Caco-2 (cell line): Measurements from ENCODE around the gene MAP2K4. TPM values are rescaled to one million over a fixed set of nuclear protein-coding genes. Genes with fewer than 3 reads are reported as not detected.

Experiments
- BruUV-seq: library from RNA; stranded (reverse); fragments of 400-500 nt; replicated peaks from 2 replicates; lab custom pipeline; 2021; lab: Mats Ljungman, UMichigan
- CTCF ChIA-PET: fragments of 300-600 bp; sonication (Branson Sonifier 250); formaldehyde crosslinking; loops from one replicate; lab custom pipeline; 2022; ENCODE audit warnings: antibody characterized with exemption; lab: Charles Lee
- POLR2A ChIA-PET: fragments of 300-600 bp; sonication (Branson Sonifier 250); formaldehyde crosslinking; loops from one replicate; lab custom pipeline; 2022; ENCODE audit warnings: antibody characterized with exemption; lab: Charles Lee
- DNase-seq, 2 experiments: peaks; one replicate each; pipeline versions ENCODE4 v3.0.0 to v3.0.0-alpha.2; 2020 to 2022
- H3K27me3 ChIP-seq: replicated peaks from 2 replicates; pipeline ENCODE4 v1.6.0; 2011; ENCODE audit warnings: low read length; ENCODE audit not compliant: control insufficient read depth, insufficient read depth
- H3K36me3 ChIP-seq: 2 replicates; pipeline ENCODE4 v1.5.1; 2011; ENCODE audit warnings: low read length; ENCODE audit not compliant: control insufficient read depth, insufficient read depth
- H3K4me1 ChIP-seq: fragments of 250-450 bp; sonication (Bioruptor Pico); 2 replicates; pipeline ENCODE4 v1.5.1; 2020; ENCODE audit warnings: mild to moderate bottlenecking
- H3K4me3 ChIP-seq: 2 replicates; pipeline ENCODE4 v1.5.1; 2011; ENCODE audit warnings: low read depth, mild to moderate bottlenecking, control low read depth, low read length
- H3K9me3 ChIP-seq: fragments of 250-450 bp; sonication (Bioruptor Pico); 2 replicates; pipeline ENCODE4 v1.5.1; 2020; ENCODE audit warnings: mild to moderate bottlenecking, moderate library complexity
- H3K27ac Mint-ChIP-seq: one replicate; pipeline ENCODE4 v1.8.0; 2022; ENCODE audit warnings: mixed read lengths; ENCODE audit not compliant: unreplicated experiment
- H3K27me3 Mint-ChIP-seq: one replicate; pipeline ENCODE4 v1.8.0; 2022; ENCODE audit warnings: mixed read lengths; ENCODE audit not compliant: insufficient read depth, unreplicated experiment
- H3K36me3 Mint-ChIP-seq: one replicate; pipeline ENCODE4 v1.8.0; 2022; ENCODE audit warnings: mild to moderate bottlenecking, mixed read lengths; ENCODE audit not compliant: insufficient read depth, unreplicated experiment
- H3K4me1 Mint-ChIP-seq: one replicate; pipeline ENCODE4 v1.8.0; 2022; ENCODE audit warnings: low read depth, mixed read lengths; ENCODE audit not compliant: unreplicated experiment
- H3K4me3 Mint-ChIP-seq: one replicate; pipeline ENCODE4 v1.8.0; 2022; ENCODE audit warnings: mild to moderate bottlenecking, moderate library complexity, mixed read lengths; ENCODE audit not compliant: unreplicated experiment
- H3K9me3 Mint-ChIP-seq: one replicate; pipeline ENCODE4 v1.8.0; 2022; ENCODE audit warnings: mixed read lengths; ENCODE audit not compliant: unreplicated experiment
- CTCF ChIP-seq, 2 experiments: fragments of 200-600 bp in 1 of 2; IDR thresholded peaks; 1 replicate in 1 of 2; 2 replicates in 1 of 2; pipeline versions ENCODE4 v1.5.1 to v1.8.0; 2011 to 2022; ENCODE audit warnings: antibody characterized with exemption in 1 of 2, control low read depth in 1 of 2, inconsistent platforms in 1 of 2, low read depth in 1 of 2, low read length in 1 of 2, mild to moderate bottlenecking in 1 of 2, moderate library complexity in 1 of 2; ENCODE audit not compliant: insufficient read depth in 1 of 2, severe bottlenecking in 1 of 2, unreplicated experiment in 1 of 2
- intact Hi-C: fragments of 100-400 bp; cut with micrococcal nuclease; formaldehyde crosslinking; loops from one replicate; pipeline ENCODE4 v1.10.0; 2022; ENCODE audit not compliant: unreplicated experiment
- total RNA-seq: library from RNA; stranded (reverse); gene quantifications from 2 replicates; pipeline ENCODE4 v1.2.3, GENCODE V29; 2022

Gene MAP2K4
- total RNA-seq, 1 experiment from 2014 or later = 20.9 TPM

GRCh38 chr17:12043702-12044101 is 23.0 kb downstream of the MAP2K4 start:
- no peak for DNase-seq
- CTCF ChIA-PET = no interaction called here
- Histone ChIP-seq H3K36me3 (no peaks in the 10 kb centered on the region), H3K4me1 (no peaks in the 10 kb centered on the region), H3K4me3 (no peak overlapping the region), H3K9me3 (no peaks in the 10 kb centered on the region), H3K27me3 (no peaks in the 10 kb centered on the region)
- Mint-ChIP-seq H3K27me3 (no peaks in the 10 kb centered on the region), H3K27ac (no peak overlapping the region), H3K9me3 (no peaks in the 10 kb centered on the region), H3K4me3 (no peak overlapping the region), H3K4me1 (peaks cover 10% of the 10 kb centered on the region), H3K36me3 (no peaks in the 10 kb centered on the region)
- TF ChIP-seq CTCF (IDR thresholded peaks at IDR 0.05; ENCODE audit: insufficient read depth in 1 of 2, low read depth in 1 of 2, low read length in 1 of 2, severe bottlenecking in 1 of 2, unreplicated experiment in 1 of 2) = no peak
- BruUV-seq = no TSS peak
- intact Hi-C loops = no loop called here
- POLR2A ChIA-PET = no interaction called here

- TF ChIP-seq CTCF (IDR thresholded peaks at IDR 0.05; ENCODE audit: insufficient read depth in 1 of 2, low read depth in 1 of 2, low read length in 1 of 2, severe bottlenecking in 1 of 2, unreplicated experiment in 1 of 2) = no peak
- no TSS peak for BruUV-seq
- H3K9me3 ChIP-seq = no peaks in the 10 kb centered on the region
- no peaks in the 10 kb centered on the region for H3K27me3 ChIP-seq
- intact Hi-C loops = no loop called here
- peaks cover 10% of the 10 kb centered on the region for H3K4me1 Mint-ChIP-seq
- no peak overlapping the region for H3K4me3 ChIP-seq
- H3K27me3 Mint-ChIP-seq = no peaks in the 10 kb centered on the region
- ChIA-PET POLR2A (no interaction called here), CTCF (no interaction called here)
- DNase-seq = no peak
- no peaks in the 10 kb centered on the region for H3K36me3 Mint-ChIP-seq
- H3K4me3 Mint-ChIP-seq = no peak overlapping the region
- H3K27ac Mint-ChIP-seq = no peak overlapping the region
- no peaks in the 10 kb centered on the region for H3K36me3 ChIP-seq
- no peaks in the 10 kb centered on the region for H3K4me1 ChIP-seq
- H3K9me3 Mint-ChIP-seq = no peaks in the 10 kb centered on the region
These were observed 26.1 kb downstream of the MAP2K4 start for GRCh38 chr17:12046786-12047185.

DNA sequence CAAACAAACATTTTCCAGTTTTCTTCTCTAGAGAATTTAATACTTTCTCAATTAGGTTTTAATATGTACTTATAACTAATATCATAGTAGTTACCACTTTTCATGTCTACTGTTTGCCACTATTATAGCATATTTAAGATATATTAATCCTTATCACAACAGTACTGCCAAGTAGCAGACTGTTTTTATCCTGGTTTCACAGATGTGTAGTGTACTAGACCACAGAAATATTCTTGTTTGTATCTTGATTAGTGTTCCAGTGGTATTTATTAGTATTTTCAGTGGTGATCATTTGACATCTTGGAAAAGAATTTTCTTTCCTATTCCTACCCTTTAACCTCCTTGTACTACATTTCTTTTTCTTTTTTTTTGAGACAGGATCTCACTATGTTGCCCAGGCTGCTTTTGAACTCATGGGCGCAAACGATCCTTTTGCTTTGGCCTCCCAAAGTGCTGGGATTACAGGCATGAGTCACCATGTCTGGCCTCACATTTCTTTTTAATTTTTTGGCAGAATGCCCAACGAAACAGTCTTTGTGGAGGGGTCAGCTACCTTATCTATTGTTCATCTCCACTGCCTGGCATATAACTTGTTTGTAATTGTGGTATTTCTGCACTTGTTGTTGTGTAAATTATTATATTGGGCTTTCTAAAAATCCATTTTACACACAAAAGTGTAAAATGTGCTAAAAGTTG is 27.2 kb downstream of the MAP2K4 start:
- H3K4me1 Mint-ChIP-seq = peaks cover 10% of the 10 kb centered on the region
- ChIA-PET CTCF (no interaction called here), POLR2A (no interaction called here)
- Histone ChIP-seq H3K27me3 (no peaks in the 10 kb centered on the region), H3K4me1 (no peaks in the 10 kb centered on the region), H3K36me3 (no peaks in the 10 kb centered on the region), H3K4me3 (no peak overlapping the region), H3K9me3 (no peaks in the 10 kb centered on the region)
- BruUV-seq = no TSS peak
- H3K4me3 Mint-ChIP-seq = no peak overlapping the region
- no peak for DNase-seq
- H3K36me3 Mint-ChIP-seq = no peaks in the 10 kb centered on the region
- no peak overlapping the region for H3K27ac Mint-ChIP-seq
- H3K27me3 Mint-ChIP-seq = no peaks in the 10 kb centered on the region
- H3K9me3 Mint-ChIP-seq = no peaks in the 10 kb centered on the region
- intact Hi-C loops = no loop called here
- TF ChIP-seq CTCF (IDR thresholded peaks at IDR 0.05; ENCODE audit: insufficient read depth in 1 of 2, low read depth in 1 of 2, low read length in 1 of 2, severe bottlenecking in 1 of 2, unreplicated experiment in 1 of 2) = no peak
